OCI-LY7 (cell line): ENCODE data around the gene ICE1.

Experiments
- CTCF ChIP-seq: fragments of 200-600 bp; sonication (generic); conservative IDR thresholded peaks from 2 replicates; pipeline ENCODE4 v1.5.1; 2014; ENCODE audit warnings: mild to moderate bottlenecking, antibody characterized with exemption, low read length, moderate library complexity, mixed read lengths
- EZH2phosphoT487 ChIP-seq: fragments of 200-600 bp; sonication (generic); IDR thresholded peaks from 2 replicates; pipeline ENCODE4 v1.6.1; 2018; ENCODE audit warnings: low read depth, borderline replicate concordance, mild to moderate bottlenecking, mixed run types, antibody characterized with exemption, low read length, moderate library complexity, mixed read lengths

GRCh38 chr5:5409151-5409810 is 13.2 kb upstream of the ICE1 start:
- TF ChIP-seq CTCF (no peak), EZH2phosphoT487 (no peak)
